CD4-positive, CD25-positive, alpha-beta regulatory T cell (primary cell): ENCODE measurements around the gene CLDN6. TPM values are rescaled to one million over a fixed set of nuclear protein-coding genes. Genes with fewer than 3 reads are reported as not detected.
"Not testable (repeated sequence)": the region's sequence is repeated elsewhere in the genome, so short reads cannot be mapped to it uniquely, and the experiment has no call there.

ENCODE experiments used
- ATAC-seq, 2 donors: fragments of 150-1000 bp; cut with Tn5 transposase; one replicate each; pipeline ENCODE4 v1.10.0; 2021; ENCODE audit warnings: low read depth in 2 of 2, moderate number of reproducible peaks in 2 of 2, moderate library complexity in 1 of 2
- DNase-seq, 3 donors: peaks; one replicate each; pipeline versions ENCODE4 v3.0.0 to v3.0.0-alpha.2; 2012 to 2022; ENCODE audit warnings: mixed read lengths in 1 of 3
- H3K27ac ChIP-seq: one replicate; pipeline ENCODE4 v1.7.0; 2013; ENCODE audit warnings: mild to moderate bottlenecking, low read length; ENCODE audit not compliant: insufficient read depth, poor library complexity, severe bottlenecking
- H3K27me3 ChIP-seq: one replicate; pipeline ENCODE4 v1.7.0; 2013; ENCODE audit warnings: low read length; ENCODE audit not compliant: control insufficient read depth, insufficient read depth
- H3K36me3 ChIP-seq: one replicate; pipeline ENCODE4 v1.7.0; 2013; ENCODE audit warnings: mild to moderate bottlenecking, low read length, moderate library complexity; ENCODE audit not compliant: control insufficient read depth, insufficient read depth
- H3K4me1 ChIP-seq: 2 replicates; pipeline ENCODE4 v1.7.0; 2013; ENCODE audit warnings: mild to moderate bottlenecking, low read length; ENCODE audit not compliant: insufficient read depth, control insufficient read depth, poor library complexity, severe bottlenecking
- H3K4me3 ChIP-seq: one replicate; pipeline ENCODE4 v1.7.0; 2013; ENCODE audit warnings: low read depth, mild to moderate bottlenecking, low read length, moderate library complexity
- H3K9me3 ChIP-seq, 2 experiments: 1 replicate in 1 of 2; 2 replicates in 1 of 2; pipeline ENCODE4 v1.7.0; 2013; ENCODE audit warnings: low read length in 2 of 2, mild to moderate bottlenecking in 1 of 2, moderate library complexity in 1 of 2; ENCODE audit not compliant: control insufficient read depth in 2 of 2
- H3K27ac Mint-ChIP-seq, 3 donors: one replicate each; pipeline ENCODE4 v1.8.0; 2020 to 2022; ENCODE audit warnings: mild to moderate bottlenecking in 3 of 3, mixed read lengths in 3 of 3, moderate library complexity in 2 of 3
- H3K27me3 Mint-ChIP-seq: one replicate; pipeline ENCODE4 v1.8.0; 2022; ENCODE audit warnings: mild to moderate bottlenecking, mixed read lengths
- H3K36me3 Mint-ChIP-seq: one replicate; pipeline ENCODE4 v1.8.0; 2020; ENCODE audit warnings: mixed read lengths
- H3K4me1 Mint-ChIP-seq, 4 donors: one replicate each; pipeline ENCODE4 v1.8.0; 2020 to 2022; ENCODE audit warnings: mixed read lengths in 4 of 4, mild to moderate bottlenecking in 1 of 4
- H3K4me3 Mint-ChIP-seq, 4 donors: one replicate each; pipeline ENCODE4 v1.8.0; 2020 to 2022; ENCODE audit warnings: mild to moderate bottlenecking in 4 of 4, mixed read lengths in 4 of 4, moderate library complexity in 3 of 4
- H3K9me3 Mint-ChIP-seq, 7 donors: one replicate each; pipeline ENCODE4 v1.8.0; 2020 to 2022; ENCODE audit warnings: mixed read lengths in 7 of 7, mild to moderate bottlenecking in 3 of 7, moderate library complexity in 2 of 7
- polyA plus RNA-seq, 4 donors: library from polyadenylated mRNA; unstranded; fragments of 300-500 nt; fragmentation: Illumina TruSeq; gene quantifications; one replicate each; pipeline ENCODE4 v1.2.3, GENCODE V29; 2021
- total RNA-seq: library from RNA; stranded (reverse); gene quantifications from one replicate; pipeline ENCODE4 v1.2.3, GENCODE V29; 2022

Gene CLDN6
- total and polyA plus RNA-seq, 5 donors from 2014 or later: not detected

GRCh38 chr16:3055734-3056115, 37.7 kb upstream of the CLDN6 start:
- not testable (repeated sequence) for H3K9me3 Mint-ChIP-seq, DNase-seq, H3K27me3 ChIP-seq, H3K4me3 ChIP-seq, H3K27ac ChIP-seq, H3K27me3 Mint-ChIP-seq, H3K36me3 ChIP-seq, ATAC-seq, H3K9me3 ChIP-seq
- Mint-ChIP-seq H3K27ac (peak overlapping the region in 1 of 3 donors; percentile 26), H3K4me3 (peak overlapping the region in 3 of 4 donors; percentile 44 to 82 (median 78)), H3K4me1 (peaks cover 0 to 50% (median 27%) of the 10 kb centered on the region in 4 donors), H3K36me3 (peaks cover 14% of the 10 kb centered on the region)
- peaks cover 42% of the 10 kb centered on the region for H3K4me1 ChIP-seq

GRCh38 chr16:3054965-3055733, 37.2 kb upstream of the CLDN6 start:
- H3K27ac ChIP-seq: no peak overlapping the region
- no peaks in the 10 kb centered on the region for H3K27me3 ChIP-seq
- DNase-seq: peak in 1 of 3 donors; percentile 77
- Mint-ChIP-seq H3K27ac (peak overlapping the region in 2 of 3 donors; percentile 82 to 97), H3K9me3 (no peaks in the 10 kb centered on the region), H3K36me3 (peaks cover 14% of the 10 kb centered on the region), H3K4me1 (peaks cover 0 to 44% (median 25%) of the 10 kb centered on the region in 4 donors), H3K4me3 (peak overlapping the region in 3 of 4 donors; percentile 44 to 82 (median 78)), H3K27me3 (no peaks in the 10 kb centered on the region)
- H3K4me3 ChIP-seq: no peak overlapping the region
- ATAC-seq: peak in 1 of 2 donors; percentile 15
- H3K4me1 ChIP-seq: peaks cover 39% of the 10 kb centered on the region
- no peaks in the 10 kb centered on the region for H3K9me3 ChIP-seq
- H3K36me3 ChIP-seq: no peaks in the 10 kb centered on the region

- not testable (repeated sequence) for H3K4me3 Mint-ChIP-seq
These were observed 35.3 kb upstream of the CLDN6 start for GRCh38 chr16:3053330-3053710.

DNA sequence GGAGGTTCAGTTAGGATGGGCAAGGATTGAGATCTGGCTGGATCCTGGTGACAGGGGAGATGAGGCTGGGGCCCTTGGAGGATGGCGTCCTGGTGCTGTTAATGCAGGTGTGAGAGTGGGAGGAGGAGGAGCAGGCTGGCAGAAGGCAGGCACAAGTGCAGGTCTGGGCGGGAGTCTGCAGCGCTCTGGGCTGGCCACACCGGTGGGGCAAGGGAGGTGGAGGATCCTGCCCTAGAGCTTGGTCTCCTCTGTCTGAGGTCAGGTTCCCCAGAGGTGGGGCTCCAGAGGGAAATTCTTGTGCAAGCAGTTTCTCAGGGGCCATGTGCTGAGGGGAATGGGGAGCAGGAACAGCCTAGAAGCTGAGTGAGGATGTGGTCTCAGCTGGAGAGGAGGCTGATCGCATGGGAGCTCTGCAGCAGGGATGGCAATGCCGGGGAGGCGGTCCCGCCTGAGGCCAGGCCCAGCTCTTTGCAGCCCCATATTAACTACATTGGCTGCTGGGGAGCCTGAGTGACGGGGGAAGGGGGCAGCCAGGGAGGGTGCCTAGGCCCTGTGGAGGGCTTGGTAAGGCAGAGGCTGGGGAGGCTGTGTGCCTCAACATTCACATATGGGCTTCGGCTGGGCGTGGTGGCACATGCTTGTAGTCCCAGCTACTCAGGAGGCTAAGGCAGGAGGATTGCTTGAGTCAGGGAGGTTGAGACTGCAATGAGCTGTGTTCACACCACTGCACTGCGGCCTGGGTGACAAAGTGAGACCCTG, 34.8 kb upstream of the CLDN6 start:
- not testable (repeated sequence) for H3K27me3 Mint-ChIP-seq, H3K27ac ChIP-seq, H3K9me3 Mint-ChIP-seq, H3K36me3 ChIP-seq, H3K27me3 ChIP-seq, DNase-seq, H3K9me3 ChIP-seq, H3K27ac Mint-ChIP-seq, H3K4me3 ChIP-seq
- H3K4me1 ChIP-seq: peaks cover 23% of the 10 kb centered on the region
- Mint-ChIP-seq H3K36me3 (peaks cover 14% of the 10 kb centered on the region), H3K4me3 (peak overlapping the region in 1 of 4 donors; percentile 82), H3K4me1 (peaks cover 0 to 40% (median 24%) of the 10 kb centered on the region in 4 donors)
- ATAC-seq: peak; percentile 47 to 50

More at GRCh38 chr16:3053330-3053710, 35.3 kb upstream of the CLDN6 start:
- not testable (repeated sequence) for H3K9me3 ChIP-seq, H3K4me3 ChIP-seq, H3K27me3 Mint-ChIP-seq, H3K9me3 Mint-ChIP-seq, H3K27me3 ChIP-seq, H3K27ac ChIP-seq, H3K36me3 ChIP-seq
- H3K4me1 ChIP-seq: peaks cover 29% of the 10 kb centered on the region
- ATAC-seq: peak; percentile 60 to 63
- Mint-ChIP-seq H3K36me3 (peaks cover 14% of the 10 kb centered on the region), H3K27ac (peak overlapping the region in 1 of 3 donors; percentile 1), H3K4me1 (peaks cover 0 to 39% (median 22%) of the 10 kb centered on the region in 4 donors)
- peak in 1 of 3 donors; percentile 28 for DNase-seq

DNA sequence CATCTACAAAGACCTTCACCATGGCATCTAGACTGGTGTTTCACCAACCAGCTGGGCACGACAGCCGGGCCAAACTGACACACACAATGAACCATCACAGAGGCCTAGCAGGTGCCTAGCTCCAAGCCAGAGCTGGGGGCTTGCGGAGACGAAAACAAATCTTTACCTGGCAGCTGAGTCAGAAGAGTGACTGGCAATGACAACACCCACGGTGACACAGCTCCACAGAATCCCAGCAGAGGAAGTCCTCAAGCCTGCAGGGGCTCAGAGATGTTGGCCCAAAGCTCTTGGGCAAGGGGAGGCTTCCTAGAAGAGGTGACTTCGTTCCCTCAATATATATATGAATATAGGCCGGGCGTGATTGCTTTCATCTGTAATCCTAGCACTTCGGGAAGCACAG, 33.5 kb upstream of the CLDN6 start:
- Histone ChIP-seq H3K4me1 (peaks cover 22% of the 10 kb centered on the region), H3K27ac (no peak overlapping the region), H3K4me3 (no peak overlapping the region), H3K27me3 (no peaks in the 10 kb centered on the region), H3K36me3 (no peaks in the 10 kb centered on the region), H3K9me3 (no peaks in the 10 kb centered on the region)
- Mint-ChIP-seq H3K36me3 (peaks cover 14% of the 10 kb centered on the region), H3K4me1 (peaks cover 0 to 37% (median 21%) of the 10 kb centered on the region in 4 donors), H3K27ac (peak overlapping the region in 1 of 3 donors; percentile 89), H3K27me3 (peaks cover 12% of the 10 kb centered on the region), H3K4me3 (no peak overlapping the region), H3K9me3 (peaks cover 0 to 2% (median 0%) of the 10 kb centered on the region in 7 donors)
- ATAC-seq: no peak
- no peak for DNase-seq

DNA sequence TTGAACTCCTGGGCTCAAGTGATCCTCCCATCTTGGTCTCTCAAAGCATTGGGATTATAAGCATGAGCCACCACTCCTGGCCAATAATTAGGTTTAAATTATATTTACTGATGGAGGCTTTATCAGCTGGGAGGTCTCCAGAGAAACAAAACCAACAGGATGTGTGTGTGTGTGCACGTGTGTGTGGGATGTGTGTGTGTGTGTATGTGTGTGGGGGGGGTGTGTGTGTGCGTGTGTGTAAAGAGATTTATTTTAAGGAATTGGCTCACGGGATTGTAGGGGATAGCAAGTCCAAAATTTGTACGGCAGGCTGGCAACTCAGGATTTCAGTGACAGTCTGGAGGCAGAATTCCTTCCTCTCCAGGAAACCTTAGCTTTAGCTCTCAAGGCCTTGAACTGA, 33.0 kb upstream of the CLDN6 start:
- H3K4me3 Mint-ChIP-seq: no peak overlapping the region
- Histone ChIP-seq H3K4me3 (no peak overlapping the region), H3K4me1 (peaks cover 24% of the 10 kb centered on the region), H3K27ac (no peak overlapping the region), H3K27me3 (no peaks in the 10 kb centered on the region), H3K9me3 (no peaks in the 10 kb centered on the region), H3K36me3 (no peaks in the 10 kb centered on the region)
- peak overlapping the region in 1 of 3 donors; percentile 66 for H3K27ac Mint-ChIP-seq
- ATAC-seq (no peak), DNase-seq (no peak)
- peaks cover 0 to 37% (median 21%) of the 10 kb centered on the region in 4 donors for H3K4me1 Mint-ChIP-seq
- peaks cover 14% of the 10 kb centered on the region for H3K36me3 Mint-ChIP-seq
- H3K27me3 Mint-ChIP-seq: peaks cover 12% of the 10 kb centered on the region
- H3K9me3 Mint-ChIP-seq: peaks cover 0 to 2% (median 0%) of the 10 kb centered on the region in 7 donors

GRCh38 chr16:3050487-3050886, 32.5 kb upstream of the CLDN6 start:
- Mint-ChIP-seq H3K4me3 (peak overlapping the region in 1 of 4 donors; percentile 25), H3K9me3 (peaks cover 0 to 2% (median 0%) of the 10 kb centered on the region in 7 donors), H3K4me1 (peaks cover 0 to 34% (median 19%) of the 10 kb centered on the region in 4 donors), H3K27me3 (peaks cover 13% of the 10 kb centered on the region), H3K27ac (no peak overlapping the region), H3K36me3 (peaks cover 14% of the 10 kb centered on the region)
- DNase-seq: no peak
- no peak for ATAC-seq
- Histone ChIP-seq H3K27me3 (no peaks in the 10 kb centered on the region), H3K27ac (no peak overlapping the region), H3K9me3 (no peaks in the 10 kb centered on the region), H3K4me1 (peaks cover 26% of the 10 kb centered on the region), H3K4me3 (no peak overlapping the region), H3K36me3 (no peaks in the 10 kb centered on the region)
